Measurements from ENCODE around the gene BRD3OS. TPM values are rescaled to one million over a fixed set of nuclear protein-coding genes. Genes with fewer than 3 reads are reported as not detected.

BRD3OS gene
- total RNA-seq, 2 experiments from 2014 or later: 12.5 to 14.5 TPM

- CTCF ChIA-PET: interaction anchor here (0.7 to 4.3 kb wide), 23 partner anchors 10 to 461 kb away, joined by 3 to 109 read pairs (median 4); partner anchors contain the start of gene BRD3OS
- ATAC-seq (peak; percentile 81), DNase-seq (peak; percentile 77)
- no peaks in the 10 kb centered on the region for H3K36me3 Mint-ChIP-seq
- peaks cover 15% of the 10 kb centered on the region for H3K27me3 Mint-ChIP-seq
- H3K4me1 Mint-ChIP-seq: peaks cover 2% of the 10 kb centered on the region
- no peaks in the 10 kb centered on the region for H3K9me3 Mint-ChIP-seq (ENCODE audit: low read depth)
- peak overlapping the region; percentile 45 for H3K4me3 Mint-ChIP-seq
- no peak overlapping the region for H3K27ac Mint-ChIP-seq
These were observed 32.3 kb upstream of the BRD3OS start for GRCh38 chr9:133992780-133993634.

GRCh38 chr9:133993635-133994253, 31.5 kb upstream of the BRD3OS start:
- CTCF ChIA-PET: interaction anchor here (0.6 to 4.3 kb wide), 33 partner anchors 9 to 461 kb away, joined by 3 to 109 read pairs (median 4); partner anchors contain the start of gene BRD3OS
- Mint-ChIP-seq H3K9me3 (ENCODE audit: low read depth) (no peaks in the 10 kb centered on the region), H3K4me3 (peak overlapping the region; percentile 40), H3K27ac (no peak overlapping the region), H3K27me3 (peaks cover 15% of the 10 kb centered on the region), H3K4me1 (peaks cover 2% of the 10 kb centered on the region), H3K36me3 (no peaks in the 10 kb centered on the region)
- DNase-seq: no peak
- no peak for ATAC-seq

GRCh38 chr9:133994353-133995011, 30.8 kb upstream of the BRD3OS start:
- DNase-seq (peak; percentile 79), ATAC-seq (peak; percentile 52)
- no peak overlapping the region for H3K4me3 Mint-ChIP-seq
- H3K36me3 Mint-ChIP-seq: no peaks in the 10 kb centered on the region
- H3K4me1 Mint-ChIP-seq: peaks cover 2% of the 10 kb centered on the region
- CTCF ChIA-PET: interaction anchor here (0.6 to 4.3 kb wide), 31 partner anchors 8 to 462 kb away, joined by 3 to 109 read pairs (median 4); partner anchors contain the start of gene BRD3OS
- H3K27ac Mint-ChIP-seq: no peak overlapping the region
- no peaks in the 10 kb centered on the region for H3K9me3 Mint-ChIP-seq (ENCODE audit: low read depth)
- peaks cover 15% of the 10 kb centered on the region for H3K27me3 Mint-ChIP-seq

- no peak for ATAC-seq
- CTCF ChIA-PET: interaction anchor here (0.9 to 4.3 kb wide), 16 partner anchors 10 to 345 kb away, joined by 3 to 109 read pairs (median 7); partner anchors contain the start of gene BRD3OS
- Mint-ChIP-seq H3K4me3 (no peak overlapping the region), H3K9me3 (ENCODE audit: low read depth) (no peaks in the 10 kb centered on the region), H3K27ac (no peak overlapping the region), H3K4me1 (peaks cover 2% of the 10 kb centered on the region), H3K36me3 (no peaks in the 10 kb centered on the region), H3K27me3 (peaks cover 9% of the 10 kb centered on the region)
- DNase-seq: no peak
These were observed 30.0 kb upstream of the BRD3OS start for GRCh38 chr9:133995012-133995896.

- CTCF ChIA-PET: interaction anchor here (4.3 kb wide), 1 partner anchor 215 kb away, joined by 109 read pairs; no protein-coding TSS in a partner anchor
- H3K36me3 Mint-ChIP-seq: no peaks in the 10 kb centered on the region
- no peak overlapping the region for H3K4me3 Mint-ChIP-seq
- ATAC-seq (no peak), DNase-seq (no peak)
- H3K4me1 Mint-ChIP-seq: peaks cover 2% of the 10 kb centered on the region
- H3K9me3 Mint-ChIP-seq (ENCODE audit: low read depth): no peaks in the 10 kb centered on the region
- H3K27ac Mint-ChIP-seq: no peak overlapping the region
- no peaks in the 10 kb centered on the region for H3K27me3 Mint-ChIP-seq
These were observed 28.5 kb upstream of the BRD3OS start for GRCh38 chr9:133996531-133997520.

- ATAC-seq: no peak
- CTCF ChIA-PET: no interaction called here
- Mint-ChIP-seq H3K27me3 (no peaks in the 10 kb centered on the region), H3K36me3 (no peaks in the 10 kb centered on the region), H3K4me1 (peaks cover 2% of the 10 kb centered on the region), H3K9me3 (ENCODE audit: low read depth) (no peaks in the 10 kb centered on the region), H3K27ac (no peak overlapping the region), H3K4me3 (no peak overlapping the region)
- DNase-seq: no peak
These were observed 27.7 kb upstream of the BRD3OS start for GRCh38 chr9:133997584-133997983.

- DNase-seq: no peak
- Mint-ChIP-seq H3K4me1 (no peaks in the 10 kb centered on the region), H3K27ac (no peak overlapping the region), H3K36me3 (no peaks in the 10 kb centered on the region), H3K27me3 (no peaks in the 10 kb centered on the region), H3K9me3 (ENCODE audit: low read depth) (no peaks in the 10 kb centered on the region), H3K4me3 (no peak overlapping the region)
- ATAC-seq: no peak
- CTCF ChIA-PET: interaction anchor here (0.9 kb wide), 1 partner anchor 217 kb away, joined by 4 read pairs; no protein-coding TSS in a partner anchor
These were observed 26.2 kb upstream of the BRD3OS start for GRCh38 chr9:133998915-133999595.

GRCh38 chr9:133999851-134000265, 25.4 kb upstream of the BRD3OS start:
- ATAC-seq (no peak), DNase-seq (no peak)
- H3K27me3 Mint-ChIP-seq: no peaks in the 10 kb centered on the region
- no peaks in the 10 kb centered on the region for H3K36me3 Mint-ChIP-seq
- no peak overlapping the region for H3K27ac Mint-ChIP-seq
- CTCF ChIA-PET: interaction anchor here (0.9 kb wide), 1 partner anchor 218 kb away, joined by 4 read pairs; no protein-coding TSS in a partner anchor
- H3K4me1 Mint-ChIP-seq: no peaks in the 10 kb centered on the region
- H3K4me3 Mint-ChIP-seq: no peak overlapping the region
- H3K9me3 Mint-ChIP-seq (ENCODE audit: low read depth): no peaks in the 10 kb centered on the region

GRCh38 chr9:134002796-134003195, 22.5 kb upstream of the BRD3OS start:
- CTCF ChIA-PET: interaction anchor here (1.8 kb wide), 1 partner anchor 9 kb away, joined by 4 read pairs; no protein-coding TSS in a partner anchor
- Mint-ChIP-seq H3K4me3 (no peak overlapping the region), H3K36me3 (no peaks in the 10 kb centered on the region), H3K4me1 (no peaks in the 10 kb centered on the region), H3K27ac (no peak overlapping the region), H3K27me3 (no peaks in the 10 kb centered on the region), H3K9me3 (ENCODE audit: low read depth) (no peaks in the 10 kb centered on the region)
- DNase-seq: no peak
- no peak for ATAC-seq

- no peaks in the 10 kb centered on the region for H3K27me3 Mint-ChIP-seq
- DNase-seq (no peak), ATAC-seq (no peak)
- CTCF ChIA-PET: interaction anchor here (1.8 kb wide), 1 partner anchor 9 kb away, joined by 4 read pairs; no protein-coding TSS in a partner anchor
- H3K36me3 Mint-ChIP-seq: no peaks in the 10 kb centered on the region
- no peaks in the 10 kb centered on the region for H3K4me1 Mint-ChIP-seq
- H3K9me3 Mint-ChIP-seq (ENCODE audit: low read depth): no peaks in the 10 kb centered on the region
- no peak overlapping the region for H3K27ac Mint-ChIP-seq
- H3K4me3 Mint-ChIP-seq: no peak overlapping the region
These were observed 22.0 kb upstream of the BRD3OS start for GRCh38 chr9:134003237-134003636.
